Vagina (tissue), 2 donors: ENCODE measurements around the gene HSPA8. TPM values are rescaled to one million over a fixed set of nuclear protein-coding genes. Genes with fewer than 3 reads are reported as not detected.

ENCODE experiments used
- DNase-seq, 2 donors: peaks; one replicate each; pipeline ENCODE4 v3.0.0-alpha.2; 2017; ENCODE audit errors: extremely low spot score in 2 of 2
- H3K27ac ChIP-seq: fragments of 200-600 bp; sonication (generic); one replicate; pipeline ENCODE4 v1.5.1; 2019
- H3K27me3 ChIP-seq: fragments of 200-600 bp; sonication (generic); one replicate; pipeline ENCODE4 v1.5.1; 2019
- H3K36me3 ChIP-seq, 2 donors: fragments of 200-600 bp; sonication (generic); one replicate each; pipeline ENCODE4 v1.5.1; 2017 to 2019
- H3K4me1 ChIP-seq: fragments of 200-600 bp; sonication (generic); one replicate; pipeline ENCODE4 v1.5.1; 2019
- H3K4me3 ChIP-seq, 2 donors: fragments of 200-600 bp; sonication (generic); 1 replicate in 1 of 2; 2 replicates in 1 of 2; pipeline ENCODE4 v1.5.1; 2016 to 2019
- H3K9me3 ChIP-seq: fragments of 200-600 bp; sonication (generic); one replicate; pipeline ENCODE4 v1.5.1; 2019
- CTCF ChIP-seq, 3 experiments: fragments of 450-650 bp in 2 of 3; fragments of 200-600 bp in 1 of 3; sonication (generic) in 1 of 3; IDR thresholded peaks; one replicate each; pipeline ENCODE4 v1.5.1; 2017 to 2019; ENCODE audit warnings: antibody characterized with exemption in 3 of 3, mild to moderate bottlenecking in 2 of 3, moderate library complexity in 2 of 3
- POLR2A ChIP-seq, 2 donors: fragments of 450-650 bp; IDR thresholded peaks; one replicate each; pipeline ENCODE4 v1.6.1; 2017; ENCODE audit warnings: antibody characterized with exemption in 2 of 2, mild to moderate bottlenecking in 2 of 2, moderate library complexity in 2 of 2
- POLR2AphosphoS5 ChIP-seq, 2 donors: sonication (generic); formaldehyde crosslinking; IDR thresholded peaks; one replicate each; pipeline ENCODE4 v1.9.0; 2017; ENCODE audit warnings: antibody characterized with exemption in 2 of 2, mild to moderate bottlenecking in 2 of 2, low read depth in 1 of 2; ENCODE audit not compliant: insufficient read depth in 1 of 2
- intact Hi-C: fragments of 100-400 bp; cut with DNase I; formaldehyde crosslinking; loops from one replicate; pipeline ENCODE4 v1.15.1; 2023
- total RNA-seq: library from RNA; depleted of rRNA; stranded (reverse); fragments of >200 nt; gene quantifications from one replicate; pipeline ENCODE4 v1.2.3, GENCODE V29; 2016

Gene HSPA8
- total RNA-seq, 1 donor from 2014 or later, result 584 TPM

GRCh38 chr11:123045101-123045500 is 16.8 kb downstream of the HSPA8 start:
- DNase-seq, result no peak
- H3K4me1 ChIP-seq, result no peaks in the 10 kb centered on the region
- no peak for TF ChIP-seq POLR2AphosphoS5 (IDR thresholded peaks at IDR 0.05; ENCODE audit: insufficient read depth in 1 of 2, low read depth in 1 of 2)
- no peak for TF ChIP-seq CTCF (IDR thresholded peaks at IDR 0.05)
- no peak for TF ChIP-seq POLR2A (IDR thresholded peaks at IDR 0.05)
- H3K27ac ChIP-seq, result no peak overlapping the region
- no peaks in the 10 kb centered on the region for H3K27me3 ChIP-seq
- H3K9me3 ChIP-seq, result no peaks in the 10 kb centered on the region
- intact Hi-C loops, result no loop called here
- H3K36me3 ChIP-seq, result no peaks in the 10 kb centered on the region
- H3K4me3 ChIP-seq, result no peak overlapping the region

- no peaks in the 10 kb centered on the region for H3K9me3 ChIP-seq
- no peak for DNase-seq
- no peak overlapping the region for H3K4me3 ChIP-seq
- no peak for TF ChIP-seq CTCF (IDR thresholded peaks at IDR 0.05)
- no peak for TF ChIP-seq POLR2A (IDR thresholded peaks at IDR 0.05)
- TF ChIP-seq POLR2AphosphoS5 (IDR thresholded peaks at IDR 0.05; ENCODE audit: insufficient read depth in 1 of 2, low read depth in 1 of 2), result no peak
- no peak overlapping the region for H3K27ac ChIP-seq
- H3K36me3 ChIP-seq, result no peaks in the 10 kb centered on the region
- no peaks in the 10 kb centered on the region for H3K27me3 ChIP-seq
- intact Hi-C loops, result no loop called here
- no peaks in the 10 kb centered on the region for H3K4me1 ChIP-seq
Observed at GRCh38 chr11:123041185-123041584, 20.8 kb downstream of the HSPA8 start.

- no peaks in the 10 kb centered on the region for H3K4me1 ChIP-seq
- intact Hi-C loops, result no loop called here
- DNase-seq, result no peak
- no peaks in the 10 kb centered on the region for H3K9me3 ChIP-seq
- H3K27ac ChIP-seq, result no peak overlapping the region
- H3K36me3 ChIP-seq, result no peaks in the 10 kb centered on the region
- TF ChIP-seq POLR2AphosphoS5 (IDR thresholded peaks at IDR 0.05; ENCODE audit: insufficient read depth in 1 of 2, low read depth in 1 of 2), result no peak
- TF ChIP-seq POLR2A (IDR thresholded peaks at IDR 0.05), result no peak
- no peak for TF ChIP-seq CTCF (IDR thresholded peaks at IDR 0.05)
- H3K27me3 ChIP-seq, result no peaks in the 10 kb centered on the region
- no peak overlapping the region for H3K4me3 ChIP-seq
Observed at GRCh38 chr11:123040111-123040432, 21.9 kb downstream of the HSPA8 start.

- intact Hi-C loops, result no loop called here
- TF ChIP-seq CTCF (IDR thresholded peaks at IDR 0.05) (no peak), POLR2A (IDR thresholded peaks at IDR 0.05) (no peak), POLR2AphosphoS5 (IDR thresholded peaks at IDR 0.05; ENCODE audit: insufficient read depth in 1 of 2, low read depth in 1 of 2) (no peak)
- Histone ChIP-seq H3K36me3 (no peaks in the 10 kb centered on the region), H3K27ac (no peak overlapping the region), H3K4me3 (no peak overlapping the region), H3K4me1 (no peaks in the 10 kb centered on the region), H3K9me3 (no peaks in the 10 kb centered on the region), H3K27me3 (no peaks in the 10 kb centered on the region)
- no peak for DNase-seq
Observed at GRCh38 chr11:123035831-123036230, 26.1 kb downstream of the HSPA8 start.

- TF ChIP-seq CTCF (IDR thresholded peaks at IDR 0.05), result no peak
- TF ChIP-seq POLR2A (IDR thresholded peaks at IDR 0.05), result no peak
- no peak for TF ChIP-seq POLR2AphosphoS5 (IDR thresholded peaks at IDR 0.05; ENCODE audit: insufficient read depth in 1 of 2, low read depth in 1 of 2)
- intact Hi-C loops, result loop anchor here (5.0 kb wide), 1 partner anchor 458 kb away; no protein-coding TSS in a partner anchor
- no peak for DNase-seq
Observed at GRCh38 chr11:123034597-123034996, 27.3 kb downstream of the HSPA8 start.

More at GRCh38 chr11:123034597-123034996, 27.3 kb downstream of the HSPA8 start:
- H3K4me3 ChIP-seq, result no peak overlapping the region
- H3K27ac ChIP-seq, result no peak overlapping the region
- no peaks in the 10 kb centered on the region for H3K27me3 ChIP-seq
- H3K4me1 ChIP-seq, result no peaks in the 10 kb centered on the region
- H3K9me3 ChIP-seq, result no peaks in the 10 kb centered on the region
- H3K36me3 ChIP-seq, result no peaks in the 10 kb centered on the region
